Nephron progenitor cell (in vitro differentiated cells): Measurements from ENCODE around the gene PKMYT1.

ENCODE experiments used
- DNase-seq: peaks from one replicate; pipeline ENCODE4 v3.0.0; 2021
- H3K27ac Mint-ChIP-seq: 2 replicates; pipeline ENCODE4 v1.8.0; 2021; ENCODE audit warnings: mild to moderate bottlenecking, moderate library complexity, mixed read lengths
- H3K27me3 Mint-ChIP-seq: 2 replicates; pipeline ENCODE4 v1.8.0; 2021; ENCODE audit warnings: mild to moderate bottlenecking, low read depth, mixed read lengths; ENCODE audit not compliant: poor library complexity
- H3K36me3 Mint-ChIP-seq: 2 replicates; pipeline ENCODE4 v1.8.0; 2021; ENCODE audit warnings: low read depth, mixed read lengths
- H3K4me1 Mint-ChIP-seq: 2 replicates; pipeline ENCODE4 v1.8.0; 2021; ENCODE audit warnings: mixed read lengths
- H3K4me3 Mint-ChIP-seq: 2 replicates; pipeline ENCODE4 v1.8.0; 2021; ENCODE audit warnings: mild to moderate bottlenecking, moderate library complexity, mixed read lengths
- H3K9me3 Mint-ChIP-seq: 2 replicates; pipeline ENCODE4 v1.8.0; 2021; ENCODE audit warnings: mild to moderate bottlenecking, moderate library complexity, mixed read lengths
- CTCF ChIP-seq: fragments of 200-600 bp; sonication (generic); IDR thresholded peaks from 2 replicates; pipeline ENCODE4 v1.5.0; 2021; ENCODE audit warnings: antibody characterized with exemption

The PKMYT1 gene

GRCh38 chr16:2963723-2964474 is 16.3 kb downstream of the PKMYT1 start, which contains the start of gene KREMEN2:
Gene KREMEN2 (plus strand): TSS chr16:2964275. CDS start chr16:2964521, 246 bp downstream.
- H3K9me3 Mint-ChIP-seq, result no peaks in the 10 kb centered on the region
- H3K4me1 Mint-ChIP-seq, result peaks cover 14% of the 10 kb centered on the region
- H3K27ac Mint-ChIP-seq, result no peak within 1 kb of the TSS
- peak within 1 kb of the TSS; percentile 87 for H3K4me3 Mint-ChIP-seq
- peaks cover 31% of the 10 kb centered on the region for H3K27me3 Mint-ChIP-seq
- DNase-seq, result peak; percentile 74
- H3K36me3 Mint-ChIP-seq, result no peaks in the 10 kb centered on the region
- no peak for TF ChIP-seq CTCF

- H3K9me3 Mint-ChIP-seq, result no peaks in the 10 kb centered on the region
- peak; percentile 56 for DNase-seq
- no peaks in the 10 kb centered on the region for H3K36me3 Mint-ChIP-seq
- H3K27ac Mint-ChIP-seq, result no peak overlapping the region
- H3K4me3 Mint-ChIP-seq, result peak overlapping the region; percentile 87
- TF ChIP-seq CTCF, result no peak
- H3K4me1 Mint-ChIP-seq, result peaks cover 8% of the 10 kb centered on the region
- H3K27me3 Mint-ChIP-seq, result peaks cover 32% of the 10 kb centered on the region
These were observed 17.0 kb downstream of the PKMYT1 start for GRCh38 chr16:2963074-2963722.

GRCh38 chr16:2962334-2963073 is 17.7 kb downstream of the PKMYT1 start:
- peaks cover 8% of the 10 kb centered on the region for H3K4me1 Mint-ChIP-seq
- H3K27ac Mint-ChIP-seq, result no peak overlapping the region
- DNase-seq, result no peak
- H3K36me3 Mint-ChIP-seq, result no peaks in the 10 kb centered on the region
- peak overlapping the region; percentile 36 for H3K4me3 Mint-ChIP-seq
- no peak for TF ChIP-seq CTCF
- H3K27me3 Mint-ChIP-seq, result peaks cover 32% of the 10 kb centered on the region
- no peaks in the 10 kb centered on the region for H3K9me3 Mint-ChIP-seq

- Mint-ChIP-seq H3K9me3 (no peaks in the 10 kb centered on the region), H3K4me1 (peaks cover 18% of the 10 kb centered on the region), H3K36me3 (no peaks in the 10 kb centered on the region), H3K27ac (no peak overlapping the region), H3K4me3 (no peak overlapping the region), H3K27me3 (peaks cover 32% of the 10 kb centered on the region)
- TF ChIP-seq CTCF, result no peak
- DNase-seq, result no peak
These were observed 19.8 kb downstream of the PKMYT1 start for GRCh38 chr16:2960183-2961010.

- peaks cover 26% of the 10 kb centered on the region for H3K27me3 Mint-ChIP-seq
- H3K9me3 Mint-ChIP-seq, result no peaks in the 10 kb centered on the region
- H3K4me3 Mint-ChIP-seq, result no peak overlapping the region
- TF ChIP-seq CTCF, result no peak
- no peaks in the 10 kb centered on the region for H3K36me3 Mint-ChIP-seq
- H3K4me1 Mint-ChIP-seq, result peaks cover 20% of the 10 kb centered on the region
- no peak for DNase-seq
- H3K27ac Mint-ChIP-seq, result peak overlapping the region; percentile 15
These were observed 21.0 kb downstream of the PKMYT1 start for GRCh38 chr16:2959206-2959605.
